PFSK-1 (cell line): Measurements from ENCODE around the gene SDS.

Experiments used
- FOXP2 ChIP-seq: optimal IDR thresholded peaks from 2 replicates; pipeline ENCODE3; 2011; ENCODE audit warnings: borderline replicate concordance, control low read depth, inconsistent platforms; ENCODE audit not compliant: insufficient read depth; ENCODE audit errors: extremely low read length, extremely low read depth
- POLR2AphosphoS5 ChIP-seq: IDR thresholded peaks from 2 replicates; pipeline ENCODE4 v1.6.1; 2012; ENCODE audit warnings: low read depth, mild to moderate bottlenecking, control low read depth, low read length, moderate library complexity
- SIN3A ChIP-seq: IDR thresholded peaks from 2 replicates; pipeline ENCODE4 v1.6.1; 2012; ENCODE audit warnings: mild to moderate bottlenecking, low read length, moderate library complexity, borderline replicate concordance; ENCODE audit not compliant: insufficient read depth
- TAF1 ChIP-seq: IDR thresholded peaks from 2 replicates; pipeline ENCODE4 v1.6.1; 2012; ENCODE audit warnings: low read length, control low read depth, borderline replicate concordance; ENCODE audit not compliant: insufficient read depth
- TF ChIP-seq, protein P1 (sequence below), 2 experiments: IDR thresholded peaks; 2 replicates each; pipeline versions ENCODE4 v1.6.1 to v1.8.0; 2011 to 2012; ENCODE audit warnings: low read depth in 2 of 2, low read length in 2 of 2, control low read depth in 1 of 2, inconsistent platforms in 1 of 2, mild to moderate bottlenecking in 1 of 2, moderate library complexity in 1 of 2; ENCODE audit not compliant: insufficient read depth in 1 of 2

SDS gene

DNA sequence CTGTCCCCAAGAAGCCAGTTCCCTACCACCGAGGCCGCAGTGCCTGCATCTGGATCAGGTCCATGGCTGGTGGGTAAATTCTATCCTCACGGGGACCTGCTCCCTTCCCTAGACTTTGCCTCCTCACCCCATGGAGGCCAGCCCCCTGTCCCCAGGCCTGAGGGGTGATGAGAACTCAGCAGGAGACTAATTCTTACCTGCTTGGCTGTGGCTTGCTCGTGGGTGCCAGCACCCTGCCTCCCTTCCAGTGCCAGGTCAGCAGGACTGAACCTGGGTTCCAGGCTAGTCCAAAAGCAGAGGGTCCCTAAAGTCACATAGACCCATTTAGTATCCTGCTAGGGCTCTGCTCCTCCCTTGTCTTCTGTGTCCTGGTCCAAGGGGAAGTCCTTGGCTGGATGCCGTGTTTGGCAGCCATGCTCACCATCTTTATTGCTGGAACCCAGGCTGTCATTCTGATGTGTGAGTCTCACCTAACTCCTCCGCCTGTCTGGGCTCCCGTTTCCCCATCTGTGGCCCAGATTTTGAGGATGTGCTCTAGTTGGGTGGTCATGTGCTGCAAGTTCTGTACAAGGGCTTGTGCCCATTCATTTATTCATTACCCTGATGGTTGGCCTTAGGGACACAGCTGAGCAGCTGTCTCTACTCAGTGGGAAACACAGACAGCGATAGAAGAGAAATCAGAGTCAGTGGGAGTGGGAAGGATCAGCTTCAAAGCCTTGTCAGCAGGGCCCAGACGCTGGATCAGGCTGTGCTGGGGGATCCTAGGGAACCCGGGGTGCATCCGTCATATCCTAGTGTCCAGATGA, 44.4 kb downstream of the SDS start:
- TF ChIP-seq SIN3A = no peak
- no peak for TF ChIP-seq FOXP2

DNA sequence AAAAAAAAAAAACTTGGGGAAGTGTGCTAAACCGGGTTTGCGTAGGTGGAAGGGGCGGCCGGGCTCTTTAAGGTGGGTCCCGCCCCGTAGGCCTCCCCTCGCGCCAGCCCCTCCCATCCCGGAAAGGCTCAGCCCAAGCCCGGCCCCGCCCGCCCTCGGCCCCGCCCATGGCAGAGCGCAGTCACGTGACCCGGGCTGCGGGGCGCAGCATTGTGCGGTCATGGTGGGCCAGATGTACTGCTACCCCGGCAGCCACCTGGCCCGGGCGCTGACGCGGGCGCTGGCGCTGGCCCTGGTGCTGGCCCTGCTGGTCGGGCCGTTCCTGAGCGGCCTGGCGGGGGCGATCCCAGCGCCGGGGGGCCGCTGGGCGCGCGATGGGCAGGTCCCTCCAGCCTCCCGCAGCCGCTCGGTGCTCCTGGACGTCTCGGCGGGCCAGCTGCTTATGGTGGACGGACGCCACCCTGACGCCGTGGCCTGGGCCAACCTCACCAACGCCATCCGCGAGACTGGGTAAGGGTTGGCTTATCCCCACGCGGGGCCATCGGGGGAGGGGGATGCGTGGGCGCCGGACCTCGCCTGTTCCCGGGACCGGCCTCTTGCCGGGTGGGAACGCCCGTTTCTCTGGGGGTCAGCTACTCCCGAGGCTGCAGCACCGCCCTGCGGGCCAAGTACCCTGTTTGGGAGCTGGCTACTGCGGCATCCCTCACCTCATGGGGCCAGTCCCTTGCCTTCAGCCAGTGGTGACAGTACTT, 45.1 kb downstream of the SDS start, which contains the start of gene PLBD2:
Gene PLBD2 (plus strand): TSS at position 207 of the 752 bp plus-strand sequence. CDS start 14 bp downstream, at position 221.
- TF ChIP-seq SIN3A (peak; percentile 40; the same call in 1 of the 2 replicates), FOXP2 (peak; percentile 86), POLR2AphosphoS5 (peak; percentile 72), TAF1 (no peak)
- TF ChIP-seq, protein P1, sequence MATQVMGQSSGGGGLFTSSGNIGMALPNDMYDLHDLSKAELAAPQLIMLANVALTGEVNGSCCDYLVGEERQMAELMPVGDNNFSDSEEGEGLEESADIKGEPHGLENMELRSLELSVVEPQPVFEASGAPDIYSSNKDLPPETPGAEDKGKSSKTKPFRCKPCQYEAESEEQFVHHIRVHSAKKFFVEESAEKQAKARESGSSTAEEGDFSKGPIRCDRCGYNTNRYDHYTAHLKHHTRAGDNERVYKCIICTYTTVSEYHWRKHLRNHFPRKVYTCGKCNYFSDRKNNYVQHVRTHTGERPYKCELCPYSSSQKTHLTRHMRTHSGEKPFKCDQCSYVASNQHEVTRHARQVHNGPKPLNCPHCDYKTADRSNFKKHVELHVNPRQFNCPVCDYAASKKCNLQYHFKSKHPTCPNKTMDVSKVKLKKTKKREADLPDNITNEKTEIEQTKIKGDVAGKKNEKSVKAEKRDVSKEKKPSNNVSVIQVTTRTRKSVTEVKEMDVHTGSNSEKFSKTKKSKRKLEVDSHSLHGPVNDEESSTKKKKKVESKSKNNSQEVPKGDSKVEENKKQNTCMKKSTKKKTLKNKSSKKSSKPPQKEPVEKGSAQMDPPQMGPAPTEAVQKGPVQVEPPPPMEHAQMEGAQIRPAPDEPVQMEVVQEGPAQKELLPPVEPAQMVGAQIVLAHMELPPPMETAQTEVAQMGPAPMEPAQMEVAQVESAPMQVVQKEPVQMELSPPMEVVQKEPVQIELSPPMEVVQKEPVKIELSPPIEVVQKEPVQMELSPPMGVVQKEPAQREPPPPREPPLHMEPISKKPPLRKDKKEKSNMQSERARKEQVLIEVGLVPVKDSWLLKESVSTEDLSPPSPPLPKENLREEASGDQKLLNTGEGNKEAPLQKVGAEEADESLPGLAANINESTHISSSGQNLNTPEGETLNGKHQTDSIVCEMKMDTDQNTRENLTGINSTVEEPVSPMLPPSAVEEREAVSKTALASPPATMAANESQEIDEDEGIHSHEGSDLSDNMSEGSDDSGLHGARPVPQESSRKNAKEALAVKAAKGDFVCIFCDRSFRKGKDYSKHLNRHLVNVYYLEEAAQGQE (IDR thresholded peaks at IDR 0.05; ENCODE audit: insufficient read depth in 1 of 2, low read depth in 2 of 2, low read length in 2 of 2) = peak; percentile 83 to 92

- TF ChIP-seq SIN3A = no peak
- TF ChIP-seq TAF1 = no peak
- TF ChIP-seq POLR2AphosphoS5 = no peak
- TF ChIP-seq, protein P1 (IDR thresholded peaks at IDR 0.05; ENCODE audit: insufficient read depth in 1 of 2, low read depth in 2 of 2, low read length in 2 of 2) = no peak
- TF ChIP-seq FOXP2 = no peak
These were observed 52.6 kb downstream of the SDS start for GRCh38 chr12:113351089-113351488.

GRCh38 chr12:113348849-113349536, 54.7 kb downstream of the SDS start:
- TF ChIP-seq FOXP2 (no peak), TAF1 (no peak)
- TF ChIP-seq, protein P1 (IDR thresholded peaks at IDR 0.05; ENCODE audit: insufficient read depth in 1 of 2, low read depth in 2 of 2, low read length in 2 of 2) = no peak

- TF ChIP-seq TAF1 (no peak), SIN3A (no peak), FOXP2 (no peak), POLR2AphosphoS5 (no peak)
- TF ChIP-seq, protein P1 (IDR thresholded peaks at IDR 0.05; ENCODE audit: insufficient read depth in 1 of 2, low read depth in 2 of 2, low read length in 2 of 2) = no peak
These were observed 55.8 kb downstream of the SDS start for GRCh38 chr12:113347892-113348291.
